IPS-11a (cell line): Measurements from ENCODE around the gene XAGE5.
"Not testable (repeated sequence)": the region's sequence is repeated elsewhere in the genome, so short reads cannot be mapped to it uniquely, and the experiment has no call there.

Experiments used
- H3K4me3 ChIP-seq: one replicate; pipeline ENCODE4 v1.5.1; 2013; ENCODE audit warnings: low read depth, low read length, control low read depth

XAGE5 gene

GRCh38 chrX:52811065-52811625, at the start of gene XAGE5:
Gene XAGE5, plus strand, starts transcription at chrX:52811287. Its CDS starts 1,280 bp downstream, at chrX:52812567.
- H3K4me3 ChIP-seq, result no peak within 1 kb of the TSS

GRCh38 chrX:52765983-52766382, 45.1 kb upstream of the XAGE5 start:
- not testable (repeated sequence) for H3K4me3 ChIP-seq

GRCh38 chrX:52773504-52773903, 37.6 kb upstream of the XAGE5 start:
- H3K4me3 ChIP-seq, result not testable (repeated sequence)

GRCh38 chrX:52797327-52797726, 13.8 kb upstream of the XAGE5 start, which contains the start of gene SPANXN5:
Gene SPANXN5, minus strand, starts transcription at chrX:52797427. Its CDS starts 79 bp downstream, at chrX:52797348.
- not testable (repeated sequence) for H3K4me3 ChIP-seq

GRCh38 chrX:52804876-52805275, 6.2 kb upstream of the XAGE5 start:
- not testable (repeated sequence) for H3K4me3 ChIP-seq

GRCh38 chrX:52819788-52820187, 8.7 kb downstream of the XAGE5 start:
- H3K4me3 ChIP-seq, result no peak overlapping the region

- H3K4me3 ChIP-seq, result no peak overlapping the region
These were observed 10.1 kb downstream of the XAGE5 start for GRCh38 chrX:52821079-52821760.

- H3K4me3 ChIP-seq, result no peak overlapping the region
These were observed 13.5 kb downstream of the XAGE5 start for GRCh38 chrX:52824608-52825007.

GRCh38 chrX:52830551-52830950, 19.5 kb downstream of the XAGE5 start:
- no peak overlapping the region for H3K4me3 ChIP-seq

- H3K4me3 ChIP-seq, result no peak overlapping the region
These were observed 28.1 kb downstream of the XAGE5 start for GRCh38 chrX:52839137-52839536.

- H3K4me3 ChIP-seq, result not testable (repeated sequence)
These were observed 32.5 kb downstream of the XAGE5 start for GRCh38 chrX:52843619-52844018.

- H3K4me3 ChIP-seq, result no peak overlapping the region
These were observed 41.2 kb downstream of the XAGE5 start for GRCh38 chrX:52852110-52852860.

GRCh38 chrX:52856991-52857525, 46.0 kb downstream of the XAGE5 start:
- not testable (repeated sequence) for H3K4me3 ChIP-seq

- no peak overlapping the region for H3K4me3 ChIP-seq
These were observed 54.4 kb downstream of the XAGE5 start for GRCh38 chrX:52865343-52865998.
